ENCODE measurements around the gene TNP2.
A peak's percentile ranks its signal among the peaks of the same experiment; 100 is the strongest.

TNP2 gene

GRCh38 chr16:11312718-11313492 lies 43.8 kb upstream of the TNP2 start:
- CTCF ChIA-PET, result interaction anchor here (0.7 to 0.9 kb wide), 3 partner anchors 13 to 1776 kb away, joined by 3 read pairs; no protein-coding TSS in a partner anchor
- POLR2A ChIA-PET (ENCODE audit: low non-redundant PET), result no interaction called here
- peak; percentile 44 for DNase-seq (ENCODE audit: low spot score)

GRCh38 chr16:11310997-11311561 lies 42.0 kb upstream of the TNP2 start:
- POLR2A ChIA-PET (ENCODE audit: low non-redundant PET), result no interaction called here
- no peak overlapping the region for H3K27ac ChIP-seq
- no peak for DNase-seq (ENCODE audit: low spot score)
- CTCF ChIA-PET, result no interaction called here
- TF ChIP-seq CTCF (conservative IDR thresholded peaks at IDR 0.05; ENCODE audit: low read depth), result no peak

More at GRCh38 chr16:11312718-11313492, 43.8 kb upstream of the TNP2 start:
- H3K27ac ChIP-seq, result peak overlapping the region; percentile 24
- TF ChIP-seq CTCF (conservative IDR thresholded peaks at IDR 0.05; ENCODE audit: low read depth), result no peak

- DNase-seq (ENCODE audit: low spot score), result no peak
- TF ChIP-seq CTCF (conservative IDR thresholded peaks at IDR 0.05; ENCODE audit: low read depth), result no peak
- ChIA-PET POLR2A (ENCODE audit: low non-redundant PET) (no interaction called here), CTCF (no interaction called here)
- no peak overlapping the region for H3K27ac ChIP-seq
Measured at GRCh38 chr16:11310634-11310977, 41.5 kb upstream of the TNP2 start.

GRCh38 chr16:11309895-11310633 lies 40.9 kb upstream of the TNP2 start:
- ChIA-PET CTCF (no interaction called here), POLR2A (ENCODE audit: low non-redundant PET) (no interaction called here)
- H3K27ac ChIP-seq, result no peak overlapping the region
- DNase-seq (ENCODE audit: low spot score), result no peak
- no peak for TF ChIP-seq CTCF (conservative IDR thresholded peaks at IDR 0.05; ENCODE audit: low read depth)

- ChIA-PET CTCF (no interaction called here), POLR2A (ENCODE audit: low non-redundant PET) (no interaction called here)
- H3K27ac ChIP-seq, result no peak overlapping the region
- no peak for DNase-seq (ENCODE audit: low spot score)
- TF ChIP-seq CTCF (conservative IDR thresholded peaks at IDR 0.05; ENCODE audit: low read depth), result no peak
Measured at GRCh38 chr16:11308493-11309283, 39.6 kb upstream of the TNP2 start.
